Activated T-helper 2 cell treated with anti-CD3 and anti-CD28 coated beads, Interferon-gamma antibody, Interleukin-2, Interleukin-4, amounts not matched to agents 10 μg/mL and 5 μg/mL and 100 μg/mL, durations not matched to agents 14 hours and 24 hours and 36 hours (primary cell): ENCODE data around the gene CTTNBP2NL. TPM values are rescaled to one million over a fixed set of nuclear protein-coding genes. Genes with fewer than 3 reads are reported as not detected.
"Not testable (repeated sequence)": the region's sequence is repeated elsewhere in the genome, so short reads cannot be mapped to it uniquely, and the experiment has no call there.

Experiments
- DNase-seq: peaks from one replicate; pipeline ENCODE4 v3.0.0; 2021; ENCODE audit warnings: low spot score
- H3K27ac Mint-ChIP-seq: one replicate; pipeline ENCODE4 v1.8.0; 2021; ENCODE audit warnings: mixed read lengths
- H3K27me3 Mint-ChIP-seq: one replicate; pipeline ENCODE4 v1.8.0; 2021; ENCODE audit warnings: low read depth, mixed read lengths
- H3K36me3 Mint-ChIP-seq: one replicate; pipeline ENCODE4 v1.8.0; 2021; ENCODE audit warnings: low read depth, mixed read lengths
- H3K4me1 Mint-ChIP-seq: one replicate; pipeline ENCODE4 v1.8.0; 2021; ENCODE audit warnings: low read depth, mixed read lengths
- H3K4me3 Mint-ChIP-seq: one replicate; pipeline ENCODE4 v1.8.0; 2021; ENCODE audit warnings: low read depth, mild to moderate bottlenecking, moderate library complexity, mixed read lengths
- H3K9me3 Mint-ChIP-seq: one replicate; pipeline ENCODE4 v1.8.0; 2021; ENCODE audit warnings: mixed read lengths
- intact Hi-C: fragments of 100-400 bp; cut with micrococcal nuclease; formaldehyde crosslinking; loops from one replicate; pipeline ENCODE4 v1.15.1; 2023
- total RNA-seq: library from RNA; stranded (reverse); gene quantifications from 2 replicates; pipeline ENCODE4 v1.2.3, GENCODE V29; 2022

The CTTNBP2NL gene
- total RNA-seq, 1 donor from 2014 or later = 7.1 TPM

DNA sequence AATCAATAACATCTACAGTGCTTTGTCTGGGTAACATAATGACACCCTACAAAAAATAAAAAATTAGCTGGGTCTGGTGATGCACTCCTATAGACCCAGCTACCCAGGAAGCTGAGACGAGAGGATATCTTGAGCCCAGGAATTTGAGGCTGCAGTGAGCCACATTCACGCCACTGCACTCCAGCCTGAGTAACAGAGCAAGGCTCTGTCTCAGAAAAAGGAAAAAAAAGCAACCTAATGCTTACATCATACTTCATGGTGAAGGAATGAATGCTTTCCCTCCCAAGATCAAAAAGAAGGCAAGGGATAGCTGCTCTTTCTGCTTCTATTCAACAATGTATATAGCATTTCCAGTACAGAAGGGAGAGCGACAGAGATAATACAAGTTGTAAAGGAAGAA, 24.2 kb upstream of the CTTNBP2NL start:
- Mint-ChIP-seq H3K36me3 (no peaks in the 10 kb centered on the region), H3K4me1 (peaks cover 4% of the 10 kb centered on the region), H3K27me3 (peaks cover 53% of the 10 kb centered on the region), H3K4me3 (no peak overlapping the region), H3K9me3 (no peaks in the 10 kb centered on the region), H3K27ac (no peak overlapping the region)
- no peak for DNase-seq
- intact Hi-C loops = no loop called here

DNA sequence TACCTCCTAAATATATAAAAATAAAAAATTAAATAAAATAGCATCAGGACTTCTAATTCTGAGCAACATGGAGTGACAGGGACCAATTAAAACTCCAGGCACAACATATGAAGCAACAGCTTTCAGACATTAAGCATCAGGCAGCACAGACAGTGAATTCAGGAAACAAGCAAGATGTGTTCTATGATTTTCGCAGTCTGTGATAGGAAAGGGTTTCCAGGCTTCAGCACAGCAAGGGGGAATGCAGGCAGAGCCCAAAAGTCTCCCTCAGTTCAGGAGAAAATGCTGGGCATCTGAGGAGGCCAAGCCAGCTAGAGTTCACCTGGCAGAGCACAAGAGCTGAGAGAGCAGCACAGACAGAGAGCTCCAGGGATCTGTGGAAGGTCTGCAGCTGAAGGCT, 22.2 kb upstream of the CTTNBP2NL start:
- H3K27ac Mint-ChIP-seq = no peak overlapping the region
- peaks cover 47% of the 10 kb centered on the region for H3K27me3 Mint-ChIP-seq
- intact Hi-C loops = no loop called here
- DNase-seq = no peak
- H3K4me3 Mint-ChIP-seq = no peak overlapping the region
- peaks cover 4% of the 10 kb centered on the region for H3K4me1 Mint-ChIP-seq
- no peaks in the 10 kb centered on the region for H3K9me3 Mint-ChIP-seq
- no peaks in the 10 kb centered on the region for H3K36me3 Mint-ChIP-seq

DNA sequence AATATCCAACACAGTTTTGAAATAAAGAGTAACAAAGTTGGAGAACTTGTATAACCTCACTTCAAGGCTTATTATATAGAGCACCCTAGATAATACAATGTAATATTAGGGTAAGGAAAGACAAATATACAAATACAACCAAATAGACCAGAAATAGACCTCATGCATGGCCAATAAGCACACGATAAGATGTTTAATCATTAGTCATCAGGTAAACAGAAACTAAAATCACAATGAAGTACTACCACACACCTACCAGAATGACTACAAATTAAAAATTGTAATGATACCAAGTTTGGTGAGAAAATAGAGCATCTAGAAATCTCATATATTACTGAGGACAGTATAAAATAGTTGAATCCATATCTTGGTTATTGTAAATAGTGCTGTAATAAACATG, 20.3 kb upstream of the CTTNBP2NL start:
- no peak for DNase-seq
- no peak overlapping the region for H3K4me3 Mint-ChIP-seq
- no peaks in the 10 kb centered on the region for H3K9me3 Mint-ChIP-seq
- H3K27ac Mint-ChIP-seq = no peak overlapping the region
- intact Hi-C loops = no loop called here
- H3K4me1 Mint-ChIP-seq = peaks cover 1% of the 10 kb centered on the region
- peaks cover 40% of the 10 kb centered on the region for H3K27me3 Mint-ChIP-seq
- H3K36me3 Mint-ChIP-seq = no peaks in the 10 kb centered on the region

DNA sequence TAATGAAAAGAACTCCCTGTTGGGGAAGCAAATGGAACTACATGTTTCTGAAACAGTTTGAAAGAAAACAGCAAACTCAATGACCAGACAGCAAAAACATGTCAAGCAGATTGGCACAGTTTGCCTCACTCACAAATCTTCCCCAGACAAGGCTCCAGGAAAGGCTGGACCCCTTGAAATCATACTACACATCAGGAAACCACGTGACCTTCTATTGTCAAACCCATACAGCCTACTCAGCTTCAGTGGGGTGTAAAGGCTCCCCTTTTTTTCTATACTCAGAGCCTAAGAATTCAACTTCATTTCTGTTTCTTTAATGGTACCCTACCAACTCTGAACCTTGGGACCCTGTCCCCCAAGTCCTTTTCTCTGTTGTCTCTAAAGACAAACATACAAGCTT, 15.7 kb upstream of the CTTNBP2NL start:
- H3K27me3 Mint-ChIP-seq = peaks cover 31% of the 10 kb centered on the region
- intact Hi-C loops = no loop called here
- H3K4me3 Mint-ChIP-seq = no peak overlapping the region
- no peaks in the 10 kb centered on the region for H3K36me3 Mint-ChIP-seq
- DNase-seq = no peak
- no peaks in the 10 kb centered on the region for H3K4me1 Mint-ChIP-seq
- H3K9me3 Mint-ChIP-seq = no peaks in the 10 kb centered on the region
- no peak overlapping the region for H3K27ac Mint-ChIP-seq

DNA sequence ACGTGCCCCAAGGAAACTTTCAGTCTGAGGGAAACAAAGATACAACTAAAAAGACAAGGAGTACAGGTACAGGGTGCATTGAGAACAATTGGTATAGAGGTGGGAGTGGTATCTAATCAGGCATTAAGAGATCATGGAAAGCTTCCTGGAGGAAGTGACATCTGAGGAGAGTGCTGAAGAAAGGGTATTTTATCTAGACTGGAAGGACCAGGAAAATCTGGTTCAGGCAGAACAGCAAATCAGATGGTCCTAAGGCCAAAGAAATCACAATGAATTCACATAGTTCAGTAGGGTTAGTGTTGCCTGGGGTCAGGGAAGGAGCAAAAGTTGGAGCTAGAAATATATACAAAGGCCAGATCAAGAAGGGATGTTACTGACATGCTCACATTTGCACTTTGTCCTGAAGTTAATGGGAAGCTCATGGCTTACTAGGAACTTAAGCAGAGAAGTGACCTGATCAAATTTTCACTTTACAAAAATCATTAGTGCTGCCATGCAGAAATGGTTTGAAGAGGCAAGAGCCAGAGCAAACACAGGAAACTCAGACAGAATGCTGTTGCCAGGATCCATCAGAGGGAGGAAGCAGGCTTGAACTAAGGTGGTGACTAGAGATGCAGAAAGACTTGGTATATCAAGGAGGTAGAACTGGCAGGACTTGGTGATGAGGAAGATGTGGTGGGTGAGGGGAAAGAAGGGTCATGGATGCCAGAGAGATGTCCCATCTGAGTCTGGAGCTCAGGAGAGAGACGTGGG, 14.5 kb upstream of the CTTNBP2NL start:
- Mint-ChIP-seq H3K36me3 (no peaks in the 10 kb centered on the region), H3K9me3 (no peaks in the 10 kb centered on the region), H3K4me3 (no peak overlapping the region), H3K27me3 (peaks cover 29% of the 10 kb centered on the region), H3K4me1 (no peaks in the 10 kb centered on the region), H3K27ac (no peak overlapping the region)
- intact Hi-C loops = no loop called here
- DNase-seq = no peak

DNA sequence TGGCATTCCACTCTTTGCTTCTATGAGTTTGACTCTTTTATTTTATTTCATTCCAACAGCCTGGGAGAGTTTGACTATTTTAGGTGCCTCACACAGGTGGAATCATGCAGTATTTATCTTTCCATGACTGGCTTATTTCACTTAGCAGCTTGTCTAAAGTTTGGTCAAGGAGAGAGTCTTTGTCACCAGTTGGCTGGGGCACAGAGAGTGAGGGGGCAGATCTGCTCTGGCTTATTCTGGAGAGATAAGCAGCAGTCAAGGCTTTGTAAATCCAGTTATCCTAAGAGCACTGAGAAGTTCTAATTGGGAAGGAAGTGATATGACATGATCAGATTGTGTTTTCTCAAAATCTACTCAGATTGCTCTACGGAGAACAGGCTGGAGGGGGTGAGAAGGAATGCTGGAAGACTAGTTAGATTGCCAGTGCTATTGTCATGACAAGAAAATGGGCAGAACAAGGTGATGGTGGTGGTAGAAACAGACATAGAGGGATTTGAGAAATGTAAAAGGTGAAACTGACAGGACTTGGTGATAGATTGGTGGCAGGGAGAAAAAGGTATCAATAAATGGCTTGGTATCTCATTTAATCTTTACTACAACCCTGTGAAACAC, 12.1 kb upstream of the CTTNBP2NL start:
- no peak for DNase-seq
- intact Hi-C loops = no loop called here
- Mint-ChIP-seq H3K36me3 (no peaks in the 10 kb centered on the region), H3K27me3 (peaks cover 27% of the 10 kb centered on the region), H3K27ac (no peak overlapping the region), H3K9me3 (no peaks in the 10 kb centered on the region), H3K4me3 (no peak overlapping the region), H3K4me1 (peaks cover 5% of the 10 kb centered on the region)

DNA sequence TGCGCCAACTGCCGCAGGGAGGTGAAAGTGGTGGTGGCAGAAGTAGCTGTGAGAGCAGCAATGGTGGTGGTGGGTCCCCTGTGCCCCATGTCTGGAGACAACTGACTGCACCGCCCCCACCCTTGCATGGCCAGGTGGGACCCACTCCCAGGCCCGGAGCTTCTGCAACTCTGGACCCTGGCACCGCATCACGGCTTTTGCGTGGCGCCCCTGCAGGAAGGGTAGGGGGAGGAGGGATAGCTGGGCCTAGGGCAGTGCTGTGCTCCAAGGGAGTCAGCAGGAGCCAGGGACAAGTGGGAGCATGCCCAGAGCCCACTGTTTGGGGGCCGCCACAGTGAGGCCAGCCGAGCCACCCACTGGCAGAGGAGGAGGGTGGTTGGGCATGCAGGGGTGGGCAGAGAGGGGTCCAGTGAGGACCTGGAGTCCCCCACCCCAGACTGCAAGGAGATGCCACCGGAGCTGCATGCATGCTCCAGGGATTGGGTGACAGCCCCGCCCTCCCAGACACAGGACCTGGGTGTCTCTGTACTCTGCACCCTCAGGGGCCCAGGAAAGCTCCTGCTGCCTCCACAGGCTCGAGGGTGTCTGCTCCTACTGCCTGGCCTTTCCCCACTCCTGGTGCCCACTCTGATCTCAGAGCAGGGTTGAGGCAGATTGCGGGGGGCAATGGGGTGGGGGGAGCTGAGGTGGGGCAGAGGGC, 9.8 kb upstream of the CTTNBP2NL start:
- no peak overlapping the region for H3K4me3 Mint-ChIP-seq
- DNase-seq = no peak
- H3K9me3 Mint-ChIP-seq = no peaks in the 10 kb centered on the region
- no peak overlapping the region for H3K27ac Mint-ChIP-seq
- no peaks in the 10 kb centered on the region for H3K36me3 Mint-ChIP-seq
- intact Hi-C loops = no loop called here
- H3K4me1 Mint-ChIP-seq = peaks cover 17% of the 10 kb centered on the region
- H3K27me3 Mint-ChIP-seq = peaks cover 23% of the 10 kb centered on the region

DNA sequence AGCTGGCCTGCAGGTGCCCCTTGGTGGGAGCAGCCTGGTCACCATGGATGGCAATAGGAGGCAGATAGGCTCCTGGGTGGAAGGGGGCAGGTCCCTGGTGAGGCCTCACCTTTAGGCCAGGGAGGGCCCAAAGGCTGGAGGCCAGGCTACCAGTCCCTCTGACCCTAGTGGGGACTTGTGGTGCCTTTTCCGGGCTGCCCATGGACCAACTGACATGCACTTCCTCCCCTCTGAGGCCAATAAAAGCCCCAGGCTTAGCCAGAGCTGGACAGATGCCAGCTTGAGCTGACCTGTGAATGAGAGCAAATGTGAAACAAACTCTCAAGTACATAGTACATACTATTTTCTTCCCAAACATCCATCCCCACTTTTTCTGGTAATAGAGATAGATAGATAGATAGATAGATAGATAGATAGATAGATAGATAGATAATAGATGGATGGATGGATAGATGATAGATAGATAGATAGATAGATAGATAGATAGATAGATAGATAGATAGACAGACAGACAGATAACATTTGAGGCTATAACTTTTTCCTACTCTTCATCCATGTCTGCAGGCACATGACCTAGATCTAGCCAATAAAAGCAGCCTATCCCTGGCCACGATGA, 9.2 kb upstream of the CTTNBP2NL start:
- Mint-ChIP-seq H3K36me3 (no peaks in the 10 kb centered on the region), H3K27ac (no peak overlapping the region), H3K4me1 (peaks cover 21% of the 10 kb centered on the region), H3K27me3 (peaks cover 17% of the 10 kb centered on the region), H3K4me3 (no peak overlapping the region), H3K9me3 (no peaks in the 10 kb centered on the region)
- intact Hi-C loops = no loop called here
- DNase-seq = no peak

DNA sequence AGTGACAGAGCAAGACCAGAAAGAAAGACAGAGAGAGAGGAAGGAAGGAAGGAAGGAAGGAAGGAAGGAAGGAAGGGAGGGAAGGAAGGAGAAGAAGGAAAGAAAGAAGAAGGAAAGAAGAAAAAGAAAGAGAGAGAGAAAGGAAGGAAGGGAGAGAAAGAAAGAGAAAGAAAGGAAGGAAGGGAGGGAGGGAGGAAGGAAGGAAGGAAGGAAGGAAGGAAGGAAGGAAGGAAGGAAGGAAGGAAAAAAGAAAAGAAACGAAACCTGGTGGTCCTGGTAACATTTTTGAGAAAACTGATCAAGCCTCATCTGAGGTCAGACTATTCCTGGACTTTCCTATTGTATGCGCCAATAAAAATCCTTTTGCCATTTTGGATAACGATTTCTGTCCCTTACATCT, 8.2 kb upstream of the CTTNBP2NL start:
- Mint-ChIP-seq H3K4me3 (no peak overlapping the region), H3K27me3 (peaks cover 15% of the 10 kb centered on the region), H3K4me1 (peaks cover 21% of the 10 kb centered on the region), H3K9me3 (no peaks in the 10 kb centered on the region), H3K27ac (no peak overlapping the region), H3K36me3 (no peaks in the 10 kb centered on the region)
- no peak for DNase-seq
- intact Hi-C loops = no loop called here

DNA sequence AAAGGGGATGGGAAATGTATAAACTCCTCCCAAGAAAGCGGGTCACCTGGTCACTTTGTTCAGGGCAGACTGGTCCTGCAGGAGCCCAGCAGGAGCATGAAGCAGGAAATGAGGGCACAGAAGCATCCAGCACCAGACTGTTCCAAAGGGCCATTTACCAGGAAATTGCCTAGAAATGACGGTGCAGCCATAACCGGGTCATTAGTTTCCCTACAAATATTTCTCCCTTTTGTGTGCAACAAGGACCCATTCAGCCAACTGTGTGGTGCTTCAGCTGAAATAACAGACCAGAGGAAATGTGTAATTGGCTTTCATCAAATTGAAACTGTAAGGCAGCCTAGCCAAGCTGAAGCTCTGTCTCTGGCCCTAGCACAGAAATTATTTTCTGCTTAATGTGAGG, 7.6 kb upstream of the CTTNBP2NL start:
- Mint-ChIP-seq H3K27ac (no peak overlapping the region), H3K9me3 (no peaks in the 10 kb centered on the region), H3K4me1 (peaks cover 21% of the 10 kb centered on the region), H3K4me3 (no peak overlapping the region), H3K36me3 (no peaks in the 10 kb centered on the region), H3K27me3 (peaks cover 15% of the 10 kb centered on the region)
- intact Hi-C loops = no loop called here
- DNase-seq = no peak

DNA sequence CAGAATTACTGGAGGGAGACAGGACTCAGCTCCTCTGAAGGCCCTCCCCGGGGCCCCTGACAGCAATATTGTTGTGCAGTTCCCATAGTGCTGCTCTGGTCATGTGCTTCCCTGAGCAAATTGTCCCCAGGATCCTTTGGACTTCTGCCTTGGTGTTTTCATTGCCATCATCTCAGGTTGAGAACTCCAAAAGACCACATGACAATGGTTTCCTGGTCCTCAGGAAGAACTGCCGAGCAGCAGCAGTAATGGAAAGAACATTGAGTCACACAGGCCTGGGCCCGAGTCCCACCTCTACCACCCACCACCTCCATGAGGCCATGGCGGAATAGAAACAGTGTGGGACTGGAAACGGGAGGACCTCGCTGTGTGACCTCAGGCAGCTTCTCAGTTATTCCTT, 6.3 kb upstream of the CTTNBP2NL start:
- DNase-seq = no peak
- Mint-ChIP-seq H3K27me3 (peaks cover 10% of the 10 kb centered on the region), H3K9me3 (no peaks in the 10 kb centered on the region)

DNA sequence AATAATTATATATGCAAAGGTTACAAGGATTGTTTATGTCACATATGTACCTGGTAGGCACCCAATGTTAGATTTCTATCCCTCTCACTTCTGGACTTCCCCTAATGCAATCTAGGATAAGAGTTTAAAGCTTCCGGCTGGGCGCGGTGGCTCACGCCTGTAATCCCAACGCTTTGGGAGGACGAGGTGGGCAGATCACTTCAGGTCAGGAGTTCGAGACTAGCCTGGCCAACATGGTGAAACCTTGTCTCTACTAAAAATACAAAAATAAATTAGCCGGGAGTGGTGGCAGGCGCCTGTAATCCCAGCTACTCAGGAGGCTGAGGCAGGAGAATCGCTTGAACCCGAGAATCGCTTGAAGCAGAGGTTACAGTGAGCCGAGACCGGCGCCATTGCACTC, 5.7 kb upstream of the CTTNBP2NL start:
- intact Hi-C loops = loop anchor here (1.0 to 10.0 kb wide), 3 partner anchors 224 to 1004 kb away; partner anchors contain the start of gene MAGI3
- not testable (repeated sequence) for DNase-seq, H3K27ac Mint-ChIP-seq, H3K4me3 Mint-ChIP-seq, H3K27me3 Mint-ChIP-seq, H3K9me3 Mint-ChIP-seq, H3K36me3 Mint-ChIP-seq
- peaks cover 34% of the 10 kb centered on the region for H3K4me1 Mint-ChIP-seq

More for the DNA sequence above, 6.3 kb upstream of the CTTNBP2NL start:
- H3K4me3 Mint-ChIP-seq = no peak overlapping the region
- H3K4me1 Mint-ChIP-seq = peaks cover 30% of the 10 kb centered on the region
- H3K36me3 Mint-ChIP-seq = no peaks in the 10 kb centered on the region
- H3K27ac Mint-ChIP-seq = no peak overlapping the region
- intact Hi-C loops = loop anchor here (1.0 to 10.0 kb wide), 3 partner anchors 225 to 1005 kb away; partner anchors contain the start of gene MAGI3
